ENCODE results near the gene PFAS. TPM values are rescaled to one million over a fixed set of nuclear protein-coding genes. Genes with fewer than 3 reads are reported as not detected.

Gene PFAS
- total RNA-seq, 1 experiment from 2014 or later = 72.8 TPM

DNA sequence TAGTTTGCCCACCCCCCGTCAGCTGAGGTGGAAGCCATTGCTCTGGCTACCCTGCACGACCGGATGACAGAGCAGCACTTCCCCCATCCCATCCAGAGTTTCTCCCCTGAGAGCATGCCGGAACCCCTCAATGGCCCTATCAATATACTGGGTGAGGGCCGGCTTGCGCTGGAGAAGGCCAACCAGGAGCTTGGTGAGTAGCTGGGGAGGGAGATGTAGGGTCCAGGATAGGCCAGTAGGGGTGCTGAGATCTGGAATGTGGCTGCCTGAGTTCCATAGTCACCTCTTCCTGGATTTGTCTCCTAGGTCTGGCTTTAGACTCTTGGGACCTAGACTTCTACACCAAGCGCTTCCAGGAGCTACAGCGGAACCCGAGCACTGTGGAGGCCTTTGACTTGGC lies 6.4 kb downstream of the PFAS start:
- H3K36me3 ChIP-seq = peaks cover 77% of the 10 kb centered on the region
- H3K27me3 ChIP-seq = no peaks in the 10 kb centered on the region
- no peak overlapping the region for H3K4me3 ChIP-seq
- H3K9me3 ChIP-seq = no peaks in the 10 kb centered on the region
- no peak for DNase-seq

DNA sequence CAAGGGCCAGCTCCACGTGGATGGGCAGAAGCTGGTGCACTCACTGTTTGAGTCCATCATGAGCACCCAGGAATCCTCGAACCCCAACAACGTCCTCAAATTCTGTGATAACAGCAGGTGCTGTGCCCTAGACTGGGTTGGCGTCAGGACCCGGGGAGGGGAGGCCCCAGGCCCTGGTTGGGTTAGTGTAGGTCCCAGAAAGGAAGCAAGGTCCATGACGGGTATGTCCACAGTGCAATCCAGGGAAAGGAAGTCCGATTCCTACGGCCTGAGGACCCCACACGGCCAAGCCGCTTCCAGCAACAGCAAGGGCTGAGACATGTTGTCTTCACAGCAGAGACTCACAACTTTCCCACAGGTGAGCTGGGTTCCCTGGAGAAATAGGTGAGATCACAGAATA lies 7.2 kb downstream of the PFAS start:
- no peak for DNase-seq
- Histone ChIP-seq H3K9me3 (no peaks in the 10 kb centered on the region), H3K36me3 (peaks cover 83% of the 10 kb centered on the region), H3K27me3 (no peaks in the 10 kb centered on the region), H3K4me3 (no peak overlapping the region)

DNA sequence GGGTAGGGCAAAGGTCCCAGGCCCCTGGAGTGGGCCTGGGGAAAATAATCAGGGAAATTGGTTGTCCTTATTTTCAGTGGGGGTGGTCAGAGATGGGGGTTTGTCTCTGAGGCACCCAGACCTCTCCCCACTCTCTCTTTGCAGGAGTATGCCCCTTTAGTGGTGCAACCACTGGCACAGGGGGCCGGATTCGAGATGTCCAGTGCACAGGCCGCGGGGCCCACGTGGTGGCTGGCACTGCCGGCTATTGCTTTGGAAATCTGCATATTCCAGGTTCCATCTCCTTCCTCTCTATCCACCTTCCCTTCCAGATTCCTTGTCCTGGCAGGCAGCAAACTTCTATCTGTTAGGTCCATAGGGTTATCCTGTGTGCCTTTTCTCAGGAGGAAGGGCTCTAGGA lies 7.6 kb downstream of the PFAS start:
- Histone ChIP-seq H3K9me3 (no peaks in the 10 kb centered on the region), H3K36me3 (peaks cover 86% of the 10 kb centered on the region), H3K27me3 (no peaks in the 10 kb centered on the region), H3K4me3 (no peak overlapping the region)
- no peak for DNase-seq

DNA sequence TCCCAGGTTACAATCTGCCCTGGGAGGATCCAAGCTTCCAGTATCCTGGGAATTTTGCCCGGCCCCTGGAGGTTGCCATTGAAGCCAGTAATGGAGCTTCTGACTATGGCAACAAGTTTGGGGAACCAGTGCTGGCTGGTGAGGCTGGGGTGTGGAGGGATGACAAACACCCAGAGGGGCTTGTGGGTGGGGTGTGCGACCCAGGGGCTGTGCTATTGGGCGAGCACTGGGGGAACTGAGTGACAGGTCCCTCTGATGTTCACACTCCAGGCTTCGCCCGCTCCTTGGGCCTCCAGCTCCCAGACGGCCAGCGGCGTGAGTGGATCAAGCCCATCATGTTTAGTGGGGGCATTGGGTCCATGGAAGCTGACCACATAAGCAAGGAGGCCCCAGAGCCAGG lies 8.7 kb downstream of the PFAS start:
- Histone ChIP-seq H3K9me3 (no peaks in the 10 kb centered on the region), H3K36me3 (peaks cover 92% of the 10 kb centered on the region), H3K4me3 (no peak overlapping the region), H3K27me3 (no peaks in the 10 kb centered on the region)
- no peak for DNase-seq

DNA sequence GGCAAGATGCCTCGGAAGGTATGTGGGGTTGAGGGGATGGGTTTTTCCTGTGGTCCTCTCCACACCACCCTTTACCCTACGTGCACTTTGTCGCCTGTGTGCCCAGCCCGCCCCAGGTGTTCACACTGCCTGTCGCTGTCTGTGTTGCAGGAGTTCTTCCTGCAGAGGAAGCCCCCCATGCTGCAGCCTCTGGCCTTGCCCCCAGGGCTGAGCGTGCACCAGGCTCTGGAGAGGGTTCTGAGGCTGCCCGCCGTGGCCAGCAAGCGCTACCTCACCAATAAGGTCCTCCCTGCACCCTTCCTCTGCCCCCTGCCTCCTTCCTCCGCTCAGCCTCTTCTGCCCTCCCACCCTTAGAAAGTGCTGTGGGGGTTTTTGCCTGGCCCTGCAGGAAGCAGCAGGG lies 15.2 kb downstream of the PFAS start:
- Histone ChIP-seq H3K9me3 (no peaks in the 10 kb centered on the region), H3K27me3 (no peaks in the 10 kb centered on the region), H3K36me3 (peaks cover 85% of the 10 kb centered on the region), H3K4me3 (no peak overlapping the region)
- DNase-seq = no peak

DNA sequence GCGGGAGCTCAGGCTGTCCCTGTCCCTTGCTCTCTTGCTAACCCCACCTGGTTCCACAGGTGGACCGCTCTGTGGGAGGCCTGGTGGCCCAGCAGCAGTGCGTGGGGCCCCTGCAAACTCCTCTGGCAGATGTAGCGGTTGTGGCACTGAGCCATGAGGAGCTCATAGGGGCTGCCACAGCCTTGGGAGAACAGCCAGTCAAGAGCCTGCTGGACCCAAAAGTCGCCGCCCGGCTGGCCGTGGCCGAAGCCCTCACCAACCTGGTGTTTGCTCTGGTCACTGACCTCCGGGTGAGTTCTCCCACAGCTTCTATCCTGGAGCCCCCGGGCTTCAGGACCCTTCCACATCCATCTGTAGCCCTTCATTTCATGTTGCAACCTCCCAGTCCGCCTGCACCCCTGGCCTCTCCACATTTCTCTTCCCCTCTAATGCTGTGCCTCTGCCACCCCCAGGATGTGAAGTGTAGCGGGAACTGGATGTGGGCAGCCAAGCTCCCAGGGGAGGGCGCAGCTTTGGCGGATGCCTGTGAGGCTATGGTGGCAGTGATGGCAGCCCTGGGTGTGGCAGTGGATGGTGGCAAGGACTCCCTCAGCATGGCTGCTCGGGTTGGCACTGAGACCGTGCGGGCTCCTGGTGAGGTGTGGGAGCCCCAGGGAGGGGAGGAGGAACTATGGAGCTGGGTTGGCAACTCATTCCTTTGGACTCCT lies 15.9 kb downstream of the PFAS start:
- Histone ChIP-seq H3K27me3 (no peaks in the 10 kb centered on the region), H3K36me3 (peaks cover 82% of the 10 kb centered on the region), H3K4me3 (no peak overlapping the region), H3K9me3 (no peaks in the 10 kb centered on the region)
- no peak for DNase-seq

DNA sequence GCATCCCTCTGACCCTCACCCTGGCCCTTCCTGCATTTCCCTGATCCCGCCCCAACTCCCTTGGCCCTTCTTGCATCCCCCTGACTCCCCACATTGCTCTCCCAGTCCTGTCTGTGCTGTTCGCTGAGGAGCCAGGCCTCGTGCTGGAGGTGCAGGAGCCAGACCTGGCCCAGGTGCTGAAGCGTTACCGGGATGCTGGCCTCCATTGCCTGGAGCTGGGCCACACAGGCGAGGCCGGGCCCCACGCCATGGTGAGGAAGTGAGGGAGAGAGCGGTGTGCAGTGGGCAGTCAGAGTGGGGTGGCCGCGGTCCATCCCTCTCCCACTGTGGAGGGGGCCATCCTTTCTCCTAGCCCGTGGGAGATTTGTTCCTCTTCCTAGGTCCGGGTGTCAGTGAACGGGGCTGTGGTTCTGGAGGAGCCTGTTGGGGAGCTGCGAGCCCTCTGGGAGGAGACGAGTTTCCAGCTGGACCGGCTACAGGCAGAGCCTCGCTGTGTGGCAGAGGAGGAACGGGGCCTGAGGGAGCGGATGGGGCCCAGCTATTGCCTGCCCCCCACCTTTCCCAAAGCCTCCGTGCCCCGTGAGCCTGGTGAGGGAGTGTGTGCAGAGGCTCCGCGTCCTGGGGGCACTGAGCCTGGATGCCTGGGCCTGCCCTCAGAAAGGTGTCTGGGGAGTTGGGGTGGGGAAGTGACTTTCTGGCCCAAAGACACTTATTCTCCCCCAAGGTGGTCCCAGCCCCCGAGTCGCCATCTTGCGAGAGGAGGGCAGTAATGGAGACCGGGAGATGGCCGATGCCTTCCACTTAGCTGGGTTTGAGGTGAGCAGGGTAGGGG lies 17.8 kb downstream of the PFAS start:
- H3K27me3 ChIP-seq = no peaks in the 10 kb centered on the region
- no peak for DNase-seq
- peaks cover 76% of the 10 kb centered on the region for H3K36me3 ChIP-seq
- no peaks in the 10 kb centered on the region for H3K9me3 ChIP-seq
- no peak overlapping the region for H3K4me3 ChIP-seq

DNA sequence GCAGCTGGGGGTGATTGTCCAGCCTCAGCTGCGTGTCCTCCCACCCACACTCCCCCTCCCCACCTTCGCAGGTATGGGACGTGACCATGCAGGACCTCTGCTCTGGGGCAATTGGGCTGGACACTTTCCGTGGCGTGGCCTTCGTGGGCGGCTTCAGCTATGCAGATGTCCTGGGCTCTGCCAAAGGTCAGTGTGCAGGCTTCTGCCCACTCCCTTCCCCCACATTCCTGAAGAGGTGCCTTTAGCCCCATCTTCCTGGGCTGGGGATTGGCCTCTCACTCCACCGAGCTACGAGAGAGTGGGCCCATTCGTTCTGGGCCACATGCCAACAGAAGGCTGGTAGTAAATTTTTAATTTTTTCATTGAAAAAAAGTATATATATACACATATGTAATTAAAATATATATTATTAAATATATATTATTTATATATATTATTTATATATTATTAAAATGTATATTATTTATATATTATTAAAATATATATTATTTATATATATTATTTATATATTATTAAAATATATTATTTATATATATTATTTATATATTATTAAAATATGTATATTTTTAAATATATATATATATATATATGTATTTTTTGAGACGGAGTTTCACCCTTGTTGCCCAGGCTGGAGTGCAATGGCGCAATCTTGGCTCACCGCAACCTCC lies 18.5 kb downstream of the PFAS start:
- no peak for DNase-seq
- Histone ChIP-seq H3K4me3 (no peak overlapping the region), H3K36me3 (peaks cover 68% of the 10 kb centered on the region), H3K27me3 (no peaks in the 10 kb centered on the region), H3K9me3 (no peaks in the 10 kb centered on the region)

DNA sequence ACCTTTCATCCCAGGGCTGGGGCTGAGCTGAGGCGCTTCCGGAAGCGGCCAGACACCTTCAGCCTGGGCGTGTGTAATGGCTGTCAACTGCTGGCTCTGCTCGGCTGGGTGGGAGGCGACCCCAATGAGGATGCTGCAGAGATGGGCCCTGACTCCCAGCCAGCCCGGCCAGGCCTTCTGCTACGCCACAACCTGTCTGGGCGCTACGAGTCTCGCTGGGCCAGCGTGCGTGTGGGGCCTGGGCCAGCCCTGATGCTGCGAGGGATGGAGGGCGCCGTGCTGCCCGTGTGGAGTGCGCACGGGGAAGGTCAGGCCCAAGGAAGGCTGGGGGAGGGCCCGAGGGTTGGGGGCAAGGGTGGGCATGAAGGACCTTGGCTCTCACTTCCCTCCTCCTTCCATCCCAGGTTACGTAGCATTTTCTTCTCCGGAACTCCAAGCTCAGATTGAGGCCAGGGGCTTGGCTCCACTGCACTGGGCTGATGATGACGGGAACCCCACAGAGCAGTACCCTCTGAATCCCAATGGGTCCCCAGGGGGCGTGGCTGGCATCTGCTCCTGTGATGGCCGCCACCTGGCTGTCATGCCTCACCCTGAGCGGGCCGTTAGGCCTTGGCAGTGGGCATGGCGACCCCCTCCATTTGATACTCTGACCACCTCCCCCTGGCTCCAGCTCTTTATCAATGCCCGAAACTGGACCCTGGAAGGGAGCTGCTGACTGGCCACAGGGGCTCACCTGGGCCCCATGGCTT lies 19.6 kb downstream of the PFAS start:
- DNase-seq = no peak
- Histone ChIP-seq H3K27me3 (no peaks in the 10 kb centered on the region), H3K36me3 (peaks cover 59% of the 10 kb centered on the region), H3K9me3 (no peaks in the 10 kb centered on the region), H3K4me3 (no peak overlapping the region)

DNA sequence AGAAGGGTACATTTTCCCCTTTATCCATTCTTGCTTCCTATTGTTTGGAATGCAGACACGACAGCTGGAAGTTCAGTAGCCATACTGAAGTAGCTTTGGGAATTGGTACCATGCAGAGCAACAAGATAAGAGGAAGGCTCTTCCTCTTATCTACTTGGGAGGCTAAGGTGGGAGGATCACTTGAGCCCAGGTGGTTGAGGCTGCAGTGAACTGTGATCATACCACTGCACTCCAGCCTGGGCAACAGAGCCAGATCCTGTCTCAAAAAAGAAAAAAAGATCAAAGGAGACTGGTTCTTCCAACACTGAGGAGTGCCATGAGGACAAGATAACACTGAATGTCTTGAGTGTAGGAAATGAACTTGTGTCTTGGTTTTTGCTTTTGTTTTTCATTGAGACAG lies 23.3 kb downstream of the PFAS start:
- no peaks in the 10 kb centered on the region for H3K27me3 ChIP-seq
- no peak overlapping the region for H3K4me3 ChIP-seq
- peaks cover 28% of the 10 kb centered on the region for H3K36me3 ChIP-seq
- no peaks in the 10 kb centered on the region for H3K9me3 ChIP-seq
- no peak for DNase-seq

DNA sequence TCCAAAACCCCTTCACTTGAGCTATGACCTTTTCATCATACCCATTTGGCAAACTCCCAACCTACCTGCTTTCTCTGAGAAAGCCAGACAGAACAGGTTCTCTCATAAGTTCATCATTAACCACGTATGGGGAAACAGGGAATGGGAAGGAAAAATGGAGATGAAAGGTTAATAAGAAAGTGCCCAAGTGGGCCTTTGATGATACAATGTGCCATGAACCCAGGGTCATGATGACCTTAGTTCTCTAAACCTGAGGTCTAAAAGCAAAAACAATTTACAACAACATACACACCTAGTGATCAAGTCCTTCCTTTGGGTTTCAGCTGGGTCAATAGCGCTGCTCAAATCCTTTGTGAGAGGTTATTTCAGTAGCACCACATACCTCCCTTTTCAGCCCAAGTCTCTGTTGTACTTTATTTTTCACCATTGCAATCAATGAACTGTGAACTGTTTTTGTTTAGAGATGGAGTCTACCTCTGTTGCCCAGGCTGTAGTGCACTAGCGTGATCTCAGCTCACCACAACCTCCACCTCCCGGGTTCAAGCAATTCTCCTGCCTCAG lies 24.9 kb downstream of the PFAS start:
- H3K4me3 ChIP-seq = no peak overlapping the region
- H3K27me3 ChIP-seq = no peaks in the 10 kb centered on the region
- no peak for DNase-seq
- no peaks in the 10 kb centered on the region for H3K9me3 ChIP-seq
- peaks cover 24% of the 10 kb centered on the region for H3K36me3 ChIP-seq

DNA sequence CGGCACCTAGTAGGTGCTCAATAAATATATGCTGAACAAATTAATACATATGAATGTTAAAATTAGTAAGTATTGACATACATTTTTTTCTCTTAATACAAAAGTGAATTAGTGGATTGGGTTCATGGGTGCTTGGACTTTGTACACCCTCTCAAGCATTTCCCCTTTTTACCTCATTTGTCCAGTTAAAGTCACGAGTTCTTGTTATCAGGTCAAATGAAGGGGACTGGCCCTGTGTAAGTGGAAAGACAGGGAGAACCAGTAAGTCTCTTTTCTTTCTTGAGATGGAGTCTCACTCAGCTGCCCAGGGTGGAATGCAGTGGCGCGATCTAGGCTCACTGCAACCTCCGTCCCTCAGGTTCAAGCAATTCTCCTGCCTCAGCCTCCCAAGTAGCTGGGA lies 25.7 kb downstream of the PFAS start:
- peaks cover 18% of the 10 kb centered on the region for H3K36me3 ChIP-seq
- H3K9me3 ChIP-seq = no peaks in the 10 kb centered on the region
- no peaks in the 10 kb centered on the region for H3K27me3 ChIP-seq
- no peak overlapping the region for H3K4me3 ChIP-seq
- no peak for DNase-seq

DNA sequence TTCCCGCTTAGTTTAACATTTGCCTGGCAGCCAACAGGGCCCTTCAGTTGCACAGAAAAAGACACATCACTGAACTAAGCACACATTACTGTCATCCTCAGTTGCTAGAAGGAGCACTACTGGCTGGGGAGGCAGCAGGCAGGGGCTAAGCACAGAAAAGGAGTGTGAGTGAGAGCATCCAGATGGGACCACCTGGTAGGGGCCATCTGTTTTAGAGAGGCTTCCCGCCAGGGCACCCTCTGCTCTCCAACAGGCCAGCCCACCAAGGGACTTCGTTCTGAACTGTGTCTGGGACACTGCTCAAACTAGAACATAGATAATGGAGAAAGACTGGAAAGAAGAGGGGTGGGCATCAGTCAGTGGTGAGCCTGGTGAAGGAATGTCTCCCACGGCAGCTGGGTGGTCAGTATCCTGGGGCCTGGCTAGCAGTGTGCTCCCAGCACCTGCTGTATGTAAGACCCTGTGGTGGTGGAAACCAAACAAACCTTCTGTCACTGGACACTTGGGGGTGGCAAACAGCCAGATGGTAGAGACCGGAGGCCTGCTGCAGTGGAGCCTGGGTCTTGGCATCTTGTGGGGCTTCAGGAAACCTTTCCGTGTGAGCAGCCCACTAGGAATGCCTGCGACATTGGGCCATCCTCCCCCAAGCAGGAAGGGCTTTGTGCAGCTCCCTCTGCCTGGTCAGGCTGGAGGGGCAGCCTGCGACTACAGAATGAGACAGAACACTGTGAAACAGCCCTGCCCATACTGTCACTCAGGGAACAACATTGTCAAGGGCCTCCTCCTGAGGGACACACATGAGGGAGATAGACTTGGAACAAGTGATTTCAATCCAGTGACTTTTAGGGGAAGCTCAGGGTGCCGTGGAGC lies 26.6 kb downstream of the PFAS start:
- no peak for DNase-seq
- peaks cover 14% of the 10 kb centered on the region for H3K36me3 ChIP-seq

DNA sequence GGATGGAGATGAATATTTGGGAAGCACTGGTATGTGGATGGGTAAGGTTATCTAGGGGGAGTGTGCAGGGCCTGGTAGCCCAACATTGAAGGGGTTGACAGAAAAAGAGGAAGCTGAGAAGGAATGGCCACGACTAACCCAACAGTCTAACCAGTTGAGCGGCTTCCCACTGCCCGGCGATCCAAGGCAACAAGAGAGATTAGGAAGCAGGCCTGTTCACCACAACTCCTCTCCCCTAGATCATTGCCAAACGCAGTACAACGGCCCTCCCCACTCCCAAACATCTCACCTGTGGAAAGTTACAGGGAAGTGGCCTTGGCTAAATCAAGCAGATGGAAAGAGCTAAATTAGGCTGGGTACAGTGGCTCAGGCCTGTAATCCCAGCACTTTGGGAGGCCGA lies 28.2 kb downstream of the PFAS start:
- DNase-seq = no peak
- peaks cover 6% of the 10 kb centered on the region; the same call in 1 of the 2 replicates for H3K36me3 ChIP-seq
- H3K4me3 ChIP-seq = no peak overlapping the region

More for the DNA sequence above, 26.6 kb downstream of the PFAS start:
- Histone ChIP-seq H3K27me3 (no peaks in the 10 kb centered on the region), H3K4me3 (no peak overlapping the region), H3K9me3 (no peaks in the 10 kb centered on the region)

DNA sequence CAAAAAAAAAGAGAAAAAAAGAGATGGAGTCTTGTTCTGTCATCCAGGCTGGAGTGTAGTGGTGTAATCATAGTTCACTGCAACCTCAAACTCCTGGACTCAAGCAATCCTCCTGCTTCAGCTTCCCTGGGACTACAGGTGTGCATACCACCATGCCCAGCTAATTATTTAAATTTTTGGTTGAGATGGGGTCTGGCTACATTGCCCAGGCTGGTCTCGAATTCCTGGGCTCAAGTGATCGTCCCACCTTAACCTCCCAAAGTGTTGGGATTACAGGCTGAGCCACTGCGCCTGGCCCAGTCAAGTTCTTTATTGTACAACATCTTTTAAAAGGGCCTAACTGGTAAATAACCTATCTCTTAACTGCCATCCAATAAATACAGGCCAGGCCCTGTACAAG lies 33.3 kb downstream of the PFAS start:
- DNase-seq = no peak
- Histone ChIP-seq H3K9me3 (no peaks in the 10 kb centered on the region), H3K4me3 (no peak overlapping the region), H3K36me3 (no peaks in the 10 kb centered on the region), H3K27me3 (no peaks in the 10 kb centered on the region)

More for the DNA sequence above, 28.2 kb downstream of the PFAS start:
- H3K9me3 ChIP-seq = no peaks in the 10 kb centered on the region
- no peaks in the 10 kb centered on the region for H3K27me3 ChIP-seq

DNA sequence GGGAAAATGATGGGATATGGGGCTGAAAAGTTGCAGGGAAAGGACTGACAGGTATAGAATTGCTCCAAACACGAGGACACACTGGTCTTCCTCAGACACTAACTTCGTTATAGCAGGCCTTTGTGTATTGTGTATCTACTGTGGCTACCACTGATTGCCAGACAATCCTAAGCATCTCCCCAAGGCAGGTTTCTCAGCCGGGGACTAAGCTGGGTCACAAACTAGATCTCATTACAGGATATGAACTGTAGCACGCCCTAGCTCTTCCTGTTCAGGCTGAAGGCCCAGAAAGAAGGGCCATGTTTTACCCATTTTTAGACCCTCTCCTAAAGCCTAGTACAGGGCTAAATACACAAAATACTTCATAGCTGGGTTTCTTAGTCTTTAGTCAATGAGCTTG lies 34.3 kb downstream of the PFAS start:
- Histone ChIP-seq H3K27me3 (no peaks in the 10 kb centered on the region), H3K9me3 (no peaks in the 10 kb centered on the region), H3K36me3 (no peaks in the 10 kb centered on the region), H3K4me3 (no peak overlapping the region)
- no peak for DNase-seq

All from MG63 (cell line).